Activated effector memory CD4-positive, alpha-beta T cell treated with Interleukin-2 at 50 U/mL for 16 hours (primary cell): ENCODE results near the gene HSP90AA1.

Experiments
- DNase-seq: peaks from one replicate; pipeline ENCODE4 v3.0.0-alpha.2; 2020

Gene HSP90AA1

DNA sequence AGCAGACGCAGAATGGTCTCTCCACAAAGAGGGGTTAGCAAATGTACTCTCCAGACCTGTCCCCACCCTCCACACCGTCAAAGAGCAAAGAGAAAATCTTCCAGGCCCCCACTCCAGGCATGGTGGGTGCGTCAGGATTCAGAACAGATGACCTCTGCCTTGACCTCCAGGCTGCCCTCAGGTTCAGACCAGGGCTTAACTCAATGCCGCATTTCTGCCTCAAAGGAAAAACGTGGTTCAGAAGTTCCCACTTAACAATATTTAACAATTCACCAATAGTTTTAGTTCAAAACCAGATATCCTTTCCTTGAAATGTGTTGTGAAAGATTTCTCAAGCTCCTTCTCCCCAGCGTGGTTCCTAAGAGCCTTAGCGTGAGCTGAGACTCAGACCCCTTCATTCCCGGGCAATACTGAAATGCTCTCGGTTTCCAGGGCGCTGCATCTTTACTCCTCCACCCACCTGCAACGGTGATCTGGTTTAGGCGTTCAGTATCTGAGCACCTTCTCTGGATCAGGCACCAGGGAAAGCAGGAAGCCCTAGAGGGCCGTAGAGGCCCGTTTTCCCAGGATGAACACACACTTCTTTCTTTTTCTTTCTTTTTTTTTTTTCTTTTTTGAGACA lies 22.9 kb downstream of the HSP90AA1 start:
- DNase-seq, result no peak

DNA sequence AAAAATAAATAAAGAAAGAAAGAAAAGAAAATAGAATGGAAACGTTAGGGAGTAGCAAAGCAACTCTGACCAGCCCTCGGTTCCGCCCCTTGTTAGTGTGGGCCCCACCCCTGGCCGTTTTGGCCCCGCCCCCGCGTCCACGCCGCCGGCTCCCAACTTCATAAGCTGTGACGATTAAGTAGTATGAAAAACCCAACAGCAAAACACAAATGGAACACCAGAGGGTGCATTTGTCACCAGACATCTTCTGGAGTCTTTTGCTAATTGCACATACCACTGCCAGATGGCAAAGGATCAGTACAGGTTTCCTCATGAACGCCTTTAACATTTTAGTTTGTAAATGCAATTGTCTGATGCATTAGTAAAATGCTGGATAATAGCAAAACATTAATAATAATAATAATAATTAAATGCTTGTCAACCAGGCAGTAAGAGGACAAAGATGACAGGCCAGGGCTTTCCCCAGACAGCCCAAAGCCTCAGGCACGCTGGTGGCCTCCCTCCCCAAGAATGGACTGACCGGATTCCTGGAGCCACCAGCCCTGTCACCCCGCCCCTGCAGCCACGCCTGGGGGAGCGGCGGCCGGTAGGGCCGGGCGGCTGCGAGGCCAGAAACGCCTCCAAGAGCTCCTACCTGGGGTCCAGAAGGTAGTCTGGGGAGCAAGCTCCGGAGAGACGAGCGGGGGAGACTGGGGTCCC lies 23.6 kb downstream of the HSP90AA1 start:
- DNase-seq, result peak; percentile 53

DNA sequence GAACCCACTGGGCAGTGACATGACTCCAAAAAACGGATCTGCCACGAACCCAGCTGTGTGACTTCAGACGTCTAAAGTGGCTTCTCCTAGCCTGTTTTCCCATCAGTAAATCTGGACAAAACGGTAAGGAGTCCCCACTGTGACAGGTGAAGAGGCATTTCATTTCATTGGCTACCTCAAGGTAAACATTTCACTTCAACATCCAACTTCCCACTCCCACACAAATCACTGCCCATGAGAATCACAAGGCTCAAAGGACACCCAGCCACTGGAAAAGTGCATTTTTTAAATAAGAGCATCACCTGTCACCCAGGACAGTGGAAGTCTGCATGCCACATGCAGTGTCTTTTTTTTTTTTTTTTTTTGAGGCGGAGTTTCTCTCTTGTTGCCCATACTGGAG lies 27.9 kb downstream of the HSP90AA1 start:
- DNase-seq, result no peak

DNA sequence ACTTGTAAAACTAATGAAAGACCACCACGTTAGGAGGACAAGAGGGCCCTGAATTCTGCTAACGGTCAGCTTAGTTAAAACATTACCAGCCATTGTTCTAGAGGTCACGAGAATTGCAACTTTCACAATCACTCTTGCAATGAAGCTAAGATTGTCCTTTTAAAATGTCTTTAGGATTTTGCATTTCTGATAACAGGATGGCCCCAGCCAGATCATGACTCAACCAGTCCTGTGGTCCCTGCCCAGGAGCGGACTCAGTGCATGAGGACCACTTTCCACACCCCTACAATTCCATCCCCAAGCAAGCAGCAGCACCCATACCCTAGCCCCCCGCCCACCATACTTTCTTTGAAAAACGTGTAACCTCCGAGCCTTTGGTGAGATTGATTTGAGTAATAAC lies 28.7 kb downstream of the HSP90AA1 start:
- no peak for DNase-seq

DNA sequence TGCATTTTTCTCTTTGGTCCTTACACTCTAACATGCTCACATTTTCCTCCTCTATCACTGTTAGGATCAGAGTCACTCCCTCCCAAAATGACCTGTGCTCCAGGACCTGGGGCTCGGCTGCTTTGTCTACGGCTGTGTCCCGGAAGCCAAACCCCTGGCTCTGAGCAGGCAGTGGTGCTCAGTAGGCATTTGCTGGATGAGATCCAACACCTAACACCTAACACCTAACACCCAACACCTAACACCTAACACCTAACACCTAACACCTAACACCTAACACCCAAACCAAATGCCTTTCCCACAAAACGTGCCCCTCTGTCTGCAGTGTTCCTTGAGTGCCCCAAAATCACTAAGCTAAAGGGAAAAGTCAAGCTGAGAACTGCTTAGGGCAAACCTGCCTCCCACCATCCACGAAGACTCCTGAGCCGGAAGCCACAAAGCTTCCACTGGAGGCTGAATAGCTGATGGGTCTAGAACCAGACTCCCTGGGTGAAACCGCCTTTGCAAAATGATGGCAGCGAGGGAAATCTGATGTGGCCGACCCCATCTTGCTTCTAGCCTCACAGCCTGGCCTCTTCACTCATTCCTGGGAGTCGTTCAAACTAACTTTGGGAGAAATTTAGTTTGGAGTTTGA lies 29.2 kb downstream of the HSP90AA1 start:
- DNase-seq, result no peak

DNA sequence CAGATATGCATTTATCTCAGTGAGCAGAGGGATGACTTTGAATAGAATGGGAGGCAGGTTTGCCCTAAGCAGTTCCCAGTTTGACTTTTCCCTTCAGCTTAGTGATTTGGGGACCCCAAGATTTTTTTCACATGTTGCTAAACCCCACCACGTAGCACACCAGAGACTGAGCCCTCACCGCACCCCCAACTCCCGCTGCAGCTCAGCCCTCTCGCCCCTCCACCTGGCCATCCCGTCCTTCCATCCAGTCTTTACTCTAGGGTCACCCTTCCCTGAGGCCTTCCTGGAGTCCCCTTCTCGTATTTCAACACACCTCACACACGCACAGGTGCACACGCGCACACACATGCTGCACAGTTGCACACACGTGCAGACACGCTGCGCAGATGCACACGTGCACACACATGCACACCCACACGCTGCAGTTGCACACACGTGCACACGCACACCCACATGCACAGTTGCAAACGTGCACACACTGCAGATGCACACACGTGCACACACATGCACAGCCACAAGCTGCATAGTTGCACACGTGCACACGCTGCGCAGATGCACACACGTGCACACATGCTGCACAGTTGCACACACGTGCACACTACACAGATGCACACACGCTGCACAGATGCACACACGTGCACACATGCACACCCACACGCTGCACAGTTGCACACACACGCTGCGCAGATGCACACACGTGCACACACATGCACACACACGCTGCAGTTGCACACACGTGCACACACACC lies 30.0 kb downstream of the HSP90AA1 start:
- DNase-seq, result no peak

DNA sequence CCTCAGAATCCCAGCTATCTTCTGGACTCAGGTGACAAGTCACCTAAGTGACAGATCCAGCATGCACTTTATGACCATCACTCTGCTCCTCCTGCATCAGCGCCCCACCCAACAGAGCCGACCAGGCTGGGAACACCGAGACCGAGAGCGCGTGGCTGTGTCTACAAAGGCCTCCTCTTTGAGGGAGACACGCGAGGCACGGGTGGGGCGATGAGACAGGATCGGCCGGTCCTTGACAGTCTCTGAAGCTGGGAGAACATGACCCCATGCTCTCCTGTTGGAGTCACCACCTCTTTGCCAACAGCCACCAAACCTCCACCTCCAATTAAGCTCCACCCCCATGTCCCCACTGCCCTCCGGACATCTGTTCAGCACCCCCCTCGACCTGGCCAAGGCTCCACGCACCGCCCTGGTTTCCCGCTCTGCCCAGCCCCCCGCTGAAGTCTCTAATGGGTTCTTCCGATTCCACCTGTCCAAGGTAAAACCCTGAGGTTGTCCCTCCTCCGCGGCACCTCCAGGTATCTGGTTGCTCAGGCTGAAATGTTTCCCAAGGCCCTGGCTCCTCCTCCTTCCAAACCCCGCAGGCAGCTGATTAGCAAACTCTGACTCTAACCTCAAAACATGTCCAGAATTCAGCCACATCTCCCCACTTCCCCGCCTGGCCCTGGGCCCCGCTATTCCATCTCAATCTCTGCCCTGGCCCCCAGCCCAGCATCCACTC lies 31.5 kb downstream of the HSP90AA1 start:
- DNase-seq, result no peak

DNA sequence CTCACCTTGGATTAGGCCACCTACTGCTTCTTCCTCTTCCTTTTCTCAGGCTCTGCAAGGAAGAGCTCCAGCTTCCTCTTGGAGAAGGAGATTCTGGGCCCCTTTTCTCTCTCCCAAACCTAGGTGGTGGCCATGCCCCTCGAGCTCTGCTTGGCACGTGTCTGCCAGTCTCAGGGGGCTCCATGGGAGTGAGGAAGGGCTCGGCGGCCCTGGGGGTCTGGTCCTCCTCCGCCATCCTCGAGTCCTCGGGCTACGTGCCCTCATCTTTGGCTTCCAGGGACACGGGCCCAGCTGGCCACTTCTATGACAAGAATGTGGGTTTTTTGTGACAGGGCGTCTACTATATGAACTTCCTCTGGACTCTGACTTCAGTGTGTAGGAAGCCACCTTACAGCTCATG lies 34.3 kb downstream of the HSP90AA1 start:
- DNase-seq, result no peak

DNA sequence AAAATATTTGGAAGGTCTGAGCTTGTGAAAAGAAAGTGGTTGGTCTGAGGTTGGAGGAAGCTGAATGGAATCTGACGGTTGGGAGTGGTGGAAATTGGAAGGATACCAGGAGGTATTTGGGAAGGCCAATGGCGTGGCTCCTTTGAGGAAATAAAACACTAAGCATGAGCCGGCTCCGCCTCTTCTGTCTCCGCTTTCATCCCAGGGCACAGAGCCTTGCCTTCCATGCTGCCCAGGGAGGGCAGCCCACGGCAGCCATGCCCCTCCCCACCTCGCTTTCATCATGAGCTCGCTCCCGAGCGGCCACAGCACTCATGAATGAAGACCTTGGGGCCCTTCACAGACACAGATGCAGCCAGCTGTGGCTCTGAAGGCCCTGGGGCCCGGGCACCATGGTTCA lies 36.2 kb downstream of the HSP90AA1 start:
- no peak for DNase-seq

DNA sequence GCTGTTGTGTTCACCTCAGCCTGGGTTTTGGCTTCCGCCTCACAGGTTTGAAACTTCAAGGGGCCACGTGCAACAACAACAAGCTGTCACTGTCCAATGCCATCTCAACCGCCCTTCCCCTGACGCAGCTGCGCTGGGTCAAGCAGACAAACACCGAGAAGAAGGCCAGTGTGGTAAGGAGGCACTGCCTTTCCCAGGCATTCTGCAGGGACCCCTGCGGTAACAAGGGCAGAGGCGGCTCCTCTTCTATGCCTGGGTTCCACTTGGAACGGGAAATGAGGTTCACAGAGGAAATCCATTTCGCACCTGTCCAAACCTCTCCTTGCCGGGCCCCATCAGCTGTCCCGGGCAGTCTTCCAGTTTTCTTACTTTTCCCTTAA lies 36.8 kb downstream of the HSP90AA1 start:
- no peak for DNase-seq

DNA sequence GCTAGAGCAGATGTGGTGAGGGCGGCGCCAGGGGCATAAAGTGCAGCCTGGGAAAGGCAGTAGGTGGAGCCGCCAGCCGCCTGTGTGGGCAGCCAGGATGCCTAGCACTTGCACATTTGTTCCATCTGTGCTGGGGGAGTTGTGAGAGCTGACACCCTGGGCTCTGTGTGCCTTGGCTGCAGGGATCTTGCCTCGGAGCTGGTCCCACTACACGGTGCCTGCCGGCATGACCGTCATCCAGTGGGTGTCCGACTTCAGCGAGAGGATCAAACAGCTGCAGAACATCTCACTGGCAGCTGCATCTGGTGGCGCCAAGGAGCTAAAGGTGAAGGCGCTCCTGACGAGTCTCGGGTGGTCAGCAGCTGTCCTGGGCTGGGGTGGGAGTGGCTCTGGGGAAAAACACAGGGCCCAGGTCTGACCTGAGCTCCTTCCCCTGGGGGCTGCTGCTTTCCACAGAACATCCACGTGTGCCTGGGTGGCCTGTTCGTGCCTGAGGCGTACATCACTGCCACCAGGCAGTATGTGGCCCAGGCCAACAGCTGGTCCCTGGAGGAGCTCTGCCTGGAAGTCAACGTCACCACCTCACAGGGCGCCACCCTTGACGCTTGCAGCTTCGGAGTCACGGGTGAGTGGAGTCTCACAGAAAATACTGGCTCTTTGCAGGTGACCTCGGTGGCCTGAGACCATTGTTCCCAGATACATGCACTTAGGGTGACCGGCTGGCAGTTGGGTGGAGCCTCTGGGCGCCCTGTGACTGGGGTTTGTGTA lies 37.4 kb downstream of the HSP90AA1 start:
- no peak for DNase-seq

DNA sequence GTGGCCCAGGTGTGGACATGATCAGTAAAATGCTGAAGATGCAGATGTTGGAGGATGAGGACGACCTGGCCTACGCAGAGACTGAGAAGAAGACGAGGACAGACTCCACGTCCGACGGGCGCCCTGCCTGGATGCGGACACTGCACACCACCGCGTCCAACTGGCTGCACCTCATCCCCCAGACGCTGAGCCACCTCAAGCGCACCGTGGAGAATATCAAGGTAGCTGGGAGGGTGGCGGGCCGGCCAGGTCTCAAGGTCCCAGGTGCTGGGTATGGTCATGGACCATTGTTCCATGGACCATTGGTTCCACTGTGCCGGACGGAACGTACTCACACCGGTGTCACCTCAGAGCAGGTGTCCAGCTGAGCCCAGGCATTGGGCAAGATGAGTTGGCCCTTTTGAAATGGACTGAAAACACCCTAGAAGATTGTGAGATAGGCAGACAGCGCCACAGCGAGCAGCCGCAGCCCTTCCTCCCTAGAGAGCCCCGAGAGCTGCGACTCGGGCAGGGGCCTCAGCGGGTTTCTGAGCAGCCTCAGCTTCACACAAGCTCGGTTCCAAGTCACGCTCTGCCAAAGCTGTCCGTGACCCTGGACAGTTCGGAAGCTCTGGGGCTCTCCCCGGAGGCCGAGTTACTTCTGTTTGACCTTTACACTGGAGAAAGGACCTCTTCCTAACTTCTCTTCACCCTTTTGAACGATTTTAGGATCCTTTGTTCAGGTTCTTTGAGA lies 38.9 kb downstream of the HSP90AA1 start:
- no peak for DNase-seq

DNA sequence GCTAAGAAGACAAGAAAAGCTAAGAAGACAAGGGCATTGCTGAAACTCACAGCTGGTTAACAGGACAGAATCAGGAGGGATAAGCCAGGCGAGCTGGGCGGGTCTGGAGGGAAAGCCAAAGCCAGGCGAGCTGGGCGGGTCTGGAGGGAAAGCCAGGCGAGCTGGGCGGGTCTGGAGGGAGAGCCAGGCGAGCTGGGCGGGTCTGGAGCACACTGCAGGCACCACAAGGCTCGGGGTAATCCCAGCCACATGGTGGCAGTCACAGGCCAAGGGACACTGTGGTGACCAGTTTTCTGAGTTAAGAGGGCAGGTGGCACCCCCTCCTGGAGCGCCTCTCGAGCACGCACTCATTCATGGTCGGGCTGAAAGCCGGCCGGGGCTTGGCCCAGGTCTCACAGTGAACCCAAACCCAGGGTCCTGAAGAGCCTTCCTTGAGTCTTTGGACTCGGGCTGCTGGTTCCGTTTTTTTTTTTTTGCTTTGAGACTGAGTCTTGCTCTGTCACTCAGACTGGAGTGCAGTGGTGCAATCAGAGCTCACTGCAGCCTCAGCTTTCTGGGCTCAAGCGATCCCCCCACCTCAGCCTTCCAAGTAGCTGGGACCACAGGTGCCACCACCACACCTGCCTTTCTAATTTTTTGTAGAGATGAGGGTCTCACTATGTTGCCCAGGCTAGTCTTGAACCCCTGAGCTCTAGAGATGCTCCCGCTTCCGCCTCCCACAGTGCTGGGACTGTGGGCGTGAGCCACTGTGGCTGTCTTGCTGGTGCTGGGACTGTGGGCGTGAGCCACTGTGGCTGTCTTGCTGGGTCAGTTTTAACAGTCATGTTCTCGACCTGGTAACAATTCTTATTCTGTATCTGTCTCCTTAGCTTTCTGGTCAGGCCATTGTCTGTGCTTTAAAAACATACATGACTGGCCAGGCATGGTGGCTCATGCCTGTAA lies 40.2 kb downstream of the HSP90AA1 start:
- DNase-seq, result no peak

DNA sequence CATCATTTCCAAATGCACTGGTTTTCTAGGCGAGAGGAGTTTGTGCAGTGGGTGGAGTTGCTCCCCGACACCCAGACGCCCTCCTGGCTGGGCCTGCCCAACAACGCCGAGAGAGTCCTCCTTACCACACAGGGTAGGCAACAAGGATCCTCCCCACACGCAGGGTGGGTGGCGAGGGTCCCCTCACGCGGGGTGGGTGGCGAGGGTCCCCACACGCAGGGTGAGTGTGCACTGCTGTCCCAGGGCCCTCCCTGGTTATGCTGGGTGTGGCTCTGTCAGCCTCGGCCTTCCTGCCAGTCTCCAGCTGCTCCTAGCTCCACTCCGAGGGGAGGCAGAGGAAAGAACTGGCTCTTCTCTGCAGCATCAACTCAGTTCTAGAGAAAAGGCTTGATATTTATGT lies 42.3 kb downstream of the HSP90AA1 start:
- no peak for DNase-seq

DNA sequence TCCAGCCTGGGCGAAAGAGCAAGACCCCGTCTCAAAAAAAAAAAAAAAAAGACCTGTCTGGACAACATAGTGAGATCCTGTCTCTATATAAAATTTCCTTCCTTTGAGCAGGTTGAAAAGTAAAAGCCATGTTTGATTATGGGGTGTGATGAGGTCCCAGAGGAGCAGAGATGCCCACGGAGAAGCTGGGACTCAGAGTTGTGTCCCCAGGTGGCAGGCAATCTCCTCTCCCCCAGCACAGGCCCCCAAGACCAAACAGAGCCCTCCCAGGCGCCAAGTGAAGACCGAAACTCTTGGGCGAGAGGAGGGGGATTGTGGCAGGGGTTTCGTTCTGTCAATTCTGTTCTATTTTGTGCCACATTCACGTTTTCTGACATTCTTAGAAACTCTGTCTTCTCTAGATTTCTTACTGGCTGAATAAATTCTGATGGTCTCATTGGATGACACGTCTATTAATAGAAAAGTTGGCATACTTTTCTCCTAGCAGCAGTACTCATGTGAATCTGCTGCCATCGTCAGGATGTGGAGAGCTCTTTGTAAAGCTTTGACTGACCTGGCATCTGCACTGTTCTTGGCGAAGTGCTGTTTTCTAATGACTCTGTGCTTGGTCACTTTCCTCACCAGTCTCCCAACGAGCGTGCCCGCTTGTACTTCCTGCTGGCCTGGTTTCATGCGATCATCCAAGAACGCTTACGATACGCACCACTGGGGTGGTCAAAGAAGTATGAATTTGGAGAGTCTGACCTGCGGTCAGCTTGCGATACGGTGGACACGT lies 43.4 kb downstream of the HSP90AA1 start:
- no peak for DNase-seq

DNA sequence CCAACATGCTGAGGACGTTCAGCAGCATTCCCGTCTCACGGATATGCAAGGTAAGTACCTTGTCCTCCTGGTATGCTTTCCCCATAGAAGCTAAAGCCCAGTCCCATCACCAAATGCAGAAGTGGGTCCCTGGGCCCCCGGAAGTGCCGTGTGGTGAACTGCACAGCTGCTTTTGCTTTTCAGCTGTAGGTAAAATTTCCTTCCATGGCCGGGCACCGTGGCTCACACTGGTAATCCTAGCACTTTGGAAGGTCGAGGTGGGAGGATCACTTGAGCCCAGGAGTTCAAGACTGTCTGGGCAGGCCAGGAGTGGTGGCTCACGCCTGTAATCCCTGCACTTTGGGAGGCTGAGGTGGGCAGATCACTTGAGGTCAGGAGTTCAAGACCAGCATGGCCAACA lies 44.1 kb downstream of the HSP90AA1 start:
- DNase-seq, result no peak

DNA sequence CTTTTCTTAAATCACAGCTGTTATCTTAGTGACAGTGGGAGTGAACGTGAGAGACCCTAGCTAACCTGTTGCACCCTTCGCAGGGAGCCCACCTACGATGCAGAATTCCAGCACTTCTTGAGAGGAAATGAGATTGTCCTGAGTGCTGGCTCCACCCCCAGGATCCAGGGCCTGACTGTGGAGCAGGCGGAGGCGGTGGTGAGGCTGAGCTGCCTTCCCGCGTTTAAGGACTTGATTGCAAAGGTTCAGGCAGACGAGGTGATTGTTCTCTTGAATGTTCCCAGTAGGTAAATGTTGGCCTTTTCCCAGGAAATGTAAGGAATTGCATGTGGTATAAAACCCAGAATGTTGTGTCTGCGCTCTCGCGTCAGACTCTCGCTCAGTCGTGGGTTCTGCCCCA lies 46.7 kb downstream of the HSP90AA1 start:
- DNase-seq, result no peak

DNA sequence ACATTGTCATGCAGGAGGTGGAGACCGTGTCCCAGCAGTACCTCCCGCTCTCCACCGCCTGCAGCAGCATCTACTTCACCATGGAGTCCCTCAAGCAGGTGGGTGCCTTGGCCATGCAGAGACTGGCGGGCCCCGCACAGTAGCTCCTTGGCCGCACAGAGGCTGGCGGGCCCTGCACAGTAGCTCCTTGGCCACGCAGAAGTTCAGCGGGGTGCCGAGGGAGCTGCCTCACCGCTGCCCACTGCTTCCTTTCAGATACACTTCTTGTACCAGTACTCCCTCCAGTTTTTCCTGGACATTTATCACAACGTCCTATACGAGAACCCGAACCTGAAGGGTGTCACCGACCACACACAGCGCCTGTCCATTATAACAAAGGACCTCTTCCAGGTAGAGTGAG lies 47.7 kb downstream of the HSP90AA1 start:
- DNase-seq, result no peak

DNA sequence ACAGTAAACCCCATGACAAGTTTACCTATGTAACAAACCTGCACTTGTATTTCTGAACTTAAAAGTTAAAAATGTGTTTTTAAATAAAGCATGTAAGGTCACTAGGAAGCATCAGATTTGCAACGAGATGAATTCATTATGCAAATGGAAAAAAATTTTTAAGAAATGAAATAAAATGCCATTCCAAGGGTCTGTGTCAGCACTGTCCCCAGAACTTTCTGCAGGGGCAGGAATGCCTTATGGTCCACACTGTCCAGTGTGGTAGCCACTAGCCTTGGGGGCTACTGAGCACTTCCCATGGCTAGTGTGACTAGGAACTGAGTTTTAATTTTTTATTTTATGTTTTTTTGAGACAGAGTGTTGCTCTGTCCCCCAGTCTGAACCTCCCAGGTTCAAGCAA lies 49.2 kb downstream of the HSP90AA1 start:
- no peak for DNase-seq

DNA sequence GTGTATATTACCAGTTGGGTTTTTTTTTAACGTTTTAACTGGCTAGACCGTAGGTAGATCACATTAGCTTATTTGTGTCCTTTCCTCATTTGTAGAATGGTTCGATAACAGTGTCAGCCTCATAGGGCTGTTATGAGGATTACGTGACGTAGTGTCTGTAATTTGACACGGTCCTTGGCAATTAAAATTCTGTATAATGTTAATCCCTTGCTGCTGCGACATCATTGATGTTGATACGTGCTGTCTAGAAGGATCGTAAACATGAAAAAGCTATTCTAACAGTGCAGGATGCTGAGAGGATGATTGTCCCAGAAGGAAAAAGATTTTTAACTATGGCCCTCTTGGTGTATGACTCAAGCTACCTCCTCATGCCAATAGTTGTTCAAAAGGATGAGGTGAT lies 50.9 kb downstream of the HSP90AA1 start:
- DNase-seq, result no peak
